Measurements from ENCODE around the gene LRRC51.
"Not testable (repeated sequence)": the region's sequence is repeated elsewhere in the genome, so short reads cannot be mapped to it uniquely, and the experiment has no call there.

The LRRC51 gene

GRCh38 chr11:72111300-72112142, 30.9 kb downstream of the LRRC51 start:
- DNase-seq (ENCODE audit: low read depth), result no peak

GRCh38 chr11:72112143-72112977, 31.7 kb downstream of the LRRC51 start, which contains the start of gene ANAPC15:
ANAPC15 (minus strand) TSS chr11:72112695; CDS start chr11:72111276, 1,419 bp downstream.
- DNase-seq (ENCODE audit: low read depth), result peak; percentile 100

GRCh38 chr11:72112978-72113808, 32.5 kb downstream of the LRRC51 start:
- DNase-seq (ENCODE audit: low read depth), result peak; percentile 99

DNA sequence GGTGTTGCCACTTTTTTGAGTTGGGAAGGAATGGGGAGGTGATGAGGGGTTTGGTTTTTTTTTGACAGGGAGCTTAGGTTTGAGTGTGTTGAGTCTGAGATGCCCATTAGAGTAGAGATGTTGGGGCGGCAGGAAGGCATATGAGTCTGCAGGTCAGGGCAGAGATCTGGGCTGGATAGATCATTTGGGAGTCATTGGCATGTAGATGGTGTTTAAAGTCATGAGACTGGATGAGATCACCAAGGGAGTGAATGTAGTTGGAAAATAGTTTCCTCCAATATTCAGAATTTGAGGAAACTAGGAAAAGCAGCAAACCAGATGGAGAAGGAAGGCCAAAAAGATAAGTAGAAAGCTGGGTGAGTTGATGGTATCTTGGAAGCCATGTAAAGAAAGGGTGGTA, 33.9 kb downstream of the LRRC51 start:
- peak; percentile 78 for DNase-seq (ENCODE audit: low read depth)

- peak; percentile 66 for DNase-seq (ENCODE audit: low read depth)
Observed at GRCh38 chr11:72116019-72116755, 35.5 kb downstream of the LRRC51 start.

GRCh38 chr11:72119198-72119597, 38.5 kb downstream of the LRRC51 start:
- DNase-seq (ENCODE audit: low read depth), result no peak

DNA sequence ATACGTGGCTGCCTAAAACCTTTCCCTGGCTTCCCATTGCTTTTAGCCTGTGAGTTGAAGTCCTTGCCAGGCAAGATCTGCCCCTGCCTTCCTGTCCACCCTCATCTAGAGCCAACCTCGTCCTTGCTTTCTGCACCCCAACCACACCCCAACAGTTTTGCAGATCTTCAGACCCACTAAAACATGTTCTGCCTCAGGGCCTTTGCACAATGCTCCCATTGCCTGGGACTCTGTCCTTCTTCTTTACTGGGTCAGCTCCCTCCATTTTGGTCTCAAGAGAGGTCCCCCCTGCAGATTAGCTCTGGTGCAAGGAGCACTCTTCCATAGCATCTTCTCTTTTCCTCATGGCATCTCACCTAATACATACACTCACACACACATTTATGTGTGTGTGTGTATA, 40.3 kb downstream of the LRRC51 start:
- no peak for DNase-seq (ENCODE audit: low read depth)

DNA sequence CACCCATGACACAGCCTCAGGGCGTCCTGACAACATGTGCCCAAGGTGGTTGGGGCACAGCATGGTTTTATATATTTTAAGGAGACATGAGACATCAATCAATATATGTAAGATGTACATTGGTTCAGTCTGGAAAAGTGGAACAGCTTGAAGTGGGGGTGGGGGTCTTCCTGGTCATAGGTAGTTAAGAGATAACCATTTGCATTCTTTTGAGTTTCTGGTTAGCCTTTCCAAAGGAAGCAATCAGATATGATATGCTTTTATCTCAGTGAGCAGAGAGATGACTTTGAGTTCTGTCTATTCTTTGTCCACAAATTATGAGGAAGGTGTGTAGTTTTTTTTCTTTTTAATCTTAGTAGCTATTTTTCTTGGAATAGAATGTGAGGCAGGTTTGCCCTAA, 42.0 kb downstream of the LRRC51 start:
- DNase-seq (ENCODE audit: low read depth), result no peak

DNA sequence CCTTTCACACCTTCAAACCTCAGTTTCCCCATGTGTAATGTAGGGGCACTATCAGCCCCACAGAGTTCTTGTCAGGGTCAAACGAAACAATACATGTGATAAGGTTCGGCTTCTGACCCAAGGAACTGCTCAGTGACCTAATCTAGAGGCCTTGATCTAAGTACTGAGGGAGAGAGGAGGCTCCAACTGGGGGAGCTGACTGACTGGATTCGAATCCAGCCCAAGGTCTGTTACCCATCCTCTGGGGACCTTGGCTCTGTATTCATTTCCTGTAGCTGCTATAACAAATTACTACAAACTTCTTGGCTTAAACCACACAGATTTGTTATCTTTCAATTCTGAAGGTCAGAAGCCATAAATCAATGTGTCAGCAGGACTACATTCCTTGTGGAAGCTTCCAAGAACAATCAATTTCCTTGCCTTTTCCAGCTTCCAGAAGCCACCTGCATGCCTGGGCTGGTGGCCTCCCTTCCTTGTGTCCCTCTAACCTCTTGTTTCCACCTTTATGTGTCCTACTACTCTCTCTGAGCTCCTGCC, 42.5 kb downstream of the LRRC51 start:
- DNase-seq (ENCODE audit: low read depth), result no peak

DNA sequence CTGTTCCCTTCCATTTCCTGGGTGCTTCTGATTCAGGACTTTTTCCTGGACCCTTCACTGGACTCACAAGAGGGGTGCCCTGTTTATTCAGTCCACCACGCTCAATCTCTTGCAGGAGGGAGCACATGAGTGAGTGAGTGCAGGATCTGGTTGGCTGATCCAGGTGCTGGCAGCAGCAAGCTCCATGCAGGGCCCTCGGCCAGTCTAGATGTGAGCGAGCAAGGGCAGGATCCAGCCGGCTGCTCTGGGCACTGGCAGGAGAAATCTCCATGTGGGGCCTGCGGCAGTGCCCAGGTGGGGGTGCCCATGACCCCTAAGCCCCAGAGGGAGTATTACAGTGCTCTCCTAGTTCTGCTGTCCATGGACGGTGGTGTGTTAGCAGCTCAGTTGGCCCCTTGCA, 43.4 kb downstream of the LRRC51 start:
- DNase-seq (ENCODE audit: low read depth), result no peak

GRCh38 chr11:72125956-72126355, 45.3 kb downstream of the LRRC51 start:
- DNase-seq (ENCODE audit: low read depth), result no peak

DNA sequence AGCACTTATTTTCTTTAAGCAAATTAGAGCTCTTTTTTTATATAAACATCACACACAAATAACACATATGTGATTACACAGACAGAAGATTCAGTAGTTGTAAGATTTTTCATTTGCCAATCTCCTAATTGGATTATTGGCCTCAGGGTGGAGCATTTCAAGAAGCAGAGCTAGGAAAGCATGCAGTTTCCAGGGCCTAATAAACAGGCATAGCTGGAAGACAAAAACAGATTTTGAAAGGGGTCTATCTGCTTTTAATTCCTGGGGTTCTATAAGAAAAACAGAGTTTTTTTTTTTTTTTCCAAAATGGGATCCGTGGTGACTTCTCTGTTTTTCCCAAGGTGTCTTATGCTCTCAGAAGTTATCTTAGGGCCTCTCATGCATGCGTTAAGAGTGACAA, 47.3 kb downstream of the LRRC51 start:
- no peak for DNase-seq (ENCODE audit: low read depth)

GRCh38 chr11:72129381-72129780, 48.7 kb downstream of the LRRC51 start:
- no peak for DNase-seq (ENCODE audit: low read depth)

- DNase-seq (ENCODE audit: low read depth), result no peak
Observed at GRCh38 chr11:72132646-72133045, 52.0 kb downstream of the LRRC51 start.

- DNase-seq (ENCODE audit: low read depth), result not testable (repeated sequence)
Observed at GRCh38 chr11:72135473-72135872, 54.8 kb downstream of the LRRC51 start, which contains the start of gene FOLR3. FOLR3 (plus strand) TSS chr11:72135725; CDS start chr11:72135953, 228 bp downstream.

DNA sequence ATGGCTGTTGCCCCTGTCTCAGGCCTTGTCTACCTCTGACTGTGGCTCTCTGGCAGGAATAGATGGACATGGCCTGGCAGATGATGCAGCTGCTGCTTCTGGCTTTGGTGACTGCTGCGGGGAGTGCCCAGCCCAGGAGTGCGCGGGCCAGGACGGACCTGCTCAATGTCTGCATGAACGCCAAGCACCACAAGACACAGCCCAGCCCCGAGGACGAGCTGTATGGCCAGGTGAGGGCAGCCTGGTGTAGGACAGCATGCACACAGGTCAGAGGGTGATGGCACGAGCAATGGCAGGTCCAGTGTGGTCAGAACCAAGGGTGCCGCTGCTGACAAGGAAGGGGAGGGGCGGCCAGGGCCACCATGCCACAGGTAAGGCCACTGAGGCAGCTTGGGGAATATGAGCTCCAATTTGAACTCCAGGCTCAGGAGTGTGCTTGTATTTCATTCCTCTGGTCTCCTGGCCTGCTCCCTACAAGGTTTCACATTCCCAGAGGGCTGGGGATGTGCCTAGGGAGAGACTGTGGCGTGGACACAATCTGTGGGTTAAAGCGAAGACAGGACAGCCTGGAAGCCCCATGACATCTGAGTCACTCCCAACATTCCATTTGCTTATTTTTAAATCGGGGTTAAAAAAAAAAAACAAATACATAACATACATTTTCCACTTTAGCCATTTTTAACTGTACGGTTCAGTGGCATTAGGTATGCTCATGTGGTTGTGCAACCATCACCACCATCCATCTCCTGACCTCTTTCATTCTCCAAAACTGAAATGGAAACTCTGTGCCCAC, 55.4 kb downstream of the LRRC51 start:
- no peak for DNase-seq (ENCODE audit: low read depth)

GRCh38 chr11:72136684-72137262, 56.1 kb downstream of the LRRC51 start:
- no peak for DNase-seq (ENCODE audit: low read depth)

DNA sequence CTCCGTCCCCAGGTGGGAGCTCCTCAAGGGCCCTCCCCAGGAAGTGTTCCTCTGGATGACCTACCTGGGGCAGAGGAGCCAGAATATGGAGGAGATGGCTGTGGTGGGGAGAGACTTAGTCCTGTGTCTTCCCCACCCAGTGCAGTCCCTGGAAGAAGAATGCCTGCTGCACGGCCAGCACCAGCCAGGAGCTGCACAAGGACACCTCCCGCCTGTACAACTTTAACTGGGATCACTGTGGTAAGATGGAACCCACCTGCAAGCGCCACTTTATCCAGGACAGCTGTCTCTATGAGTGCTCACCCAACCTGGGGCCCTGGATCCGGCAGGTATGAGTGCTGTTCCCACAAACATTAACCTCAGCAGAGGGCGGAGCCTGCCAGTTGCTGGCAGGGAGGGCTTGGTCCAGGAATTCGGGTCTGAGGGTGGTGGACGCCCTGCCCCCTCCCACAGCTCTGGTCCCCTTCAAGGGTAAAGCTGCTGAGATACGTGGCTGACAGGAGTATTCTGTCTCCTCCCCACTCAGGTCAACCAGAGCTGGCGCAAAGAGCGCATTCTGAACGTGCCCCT, 58.3 kb downstream of the LRRC51 start:
- DNase-seq (ENCODE audit: low read depth), result no peak

DNA sequence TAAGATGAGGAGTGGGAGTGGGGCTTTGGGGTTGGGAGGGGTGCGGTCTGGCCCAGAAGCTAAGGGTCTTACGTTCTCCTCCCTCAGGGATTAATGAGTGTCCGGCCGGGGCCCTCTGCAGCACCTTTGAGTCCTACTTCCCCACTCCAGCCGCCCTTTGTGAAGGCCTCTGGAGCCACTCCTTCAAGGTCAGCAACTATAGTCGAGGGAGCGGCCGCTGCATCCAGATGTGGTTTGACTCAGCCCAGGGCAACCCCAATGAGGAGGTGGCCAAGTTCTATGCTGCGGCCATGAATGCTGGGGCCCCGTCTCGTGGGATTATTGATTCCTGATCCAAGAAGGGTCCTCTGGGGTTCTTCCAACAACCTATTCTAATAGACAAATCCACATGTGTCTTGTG, 58.9 kb downstream of the LRRC51 start:
- no peak for DNase-seq (ENCODE audit: low read depth)
